ENCODE data around the gene PLCH1. TPM values are rescaled to one million over a fixed set of nuclear protein-coding genes. Genes with fewer than 3 reads are reported as not detected.

The PLCH1 gene
- total and polyA plus RNA-seq, 2 experiments from 2014 or later, result 2.7 to 6.2 TPM

DNA sequence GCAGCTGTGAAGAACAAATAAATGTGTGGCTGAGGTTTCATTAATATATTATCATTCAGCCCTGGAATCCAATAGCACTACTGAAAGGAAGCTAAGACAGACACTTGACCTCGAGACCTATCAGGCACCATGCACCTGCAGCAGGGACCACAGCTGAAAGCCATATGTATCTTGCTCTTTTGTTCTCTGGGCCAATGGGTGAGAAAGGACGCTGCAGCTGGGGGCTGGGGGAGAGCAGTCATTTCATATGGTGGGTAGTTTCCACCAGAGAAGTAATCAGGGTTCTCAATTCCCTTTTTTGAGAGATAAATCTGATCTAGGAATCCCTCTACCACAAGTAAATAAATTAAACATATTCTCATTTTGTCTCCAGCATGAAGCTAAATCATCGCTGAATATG, 225.8 kb downstream of the PLCH1 start:
- DNase-seq (ENCODE audit: low read depth in 1 of 2, low spot score in 1 of 2), result no peak
- H3K4me1 ChIP-seq (ENCODE audit: low read depth), result no peaks in the 10 kb centered on the region

DNA sequence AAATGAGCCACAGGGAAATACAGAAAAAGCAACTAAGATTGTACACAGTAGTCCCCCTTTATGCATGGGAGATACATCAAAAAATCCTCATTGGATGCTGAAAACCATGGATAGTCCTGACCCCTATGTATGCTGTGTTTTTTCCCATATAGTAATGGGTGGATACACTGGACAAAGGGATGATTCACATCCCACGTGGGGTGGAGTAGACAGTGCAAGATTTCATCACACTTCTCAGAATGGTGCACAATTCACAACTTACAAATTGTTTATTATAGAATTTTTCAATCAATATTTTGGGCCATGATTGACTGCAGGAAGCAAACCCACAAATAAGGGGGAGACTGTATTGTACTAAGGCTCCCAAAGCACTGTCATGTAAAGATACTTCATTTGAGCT, 227.0 kb downstream of the PLCH1 start:
- TF ChIP-seq, protein P1, sequence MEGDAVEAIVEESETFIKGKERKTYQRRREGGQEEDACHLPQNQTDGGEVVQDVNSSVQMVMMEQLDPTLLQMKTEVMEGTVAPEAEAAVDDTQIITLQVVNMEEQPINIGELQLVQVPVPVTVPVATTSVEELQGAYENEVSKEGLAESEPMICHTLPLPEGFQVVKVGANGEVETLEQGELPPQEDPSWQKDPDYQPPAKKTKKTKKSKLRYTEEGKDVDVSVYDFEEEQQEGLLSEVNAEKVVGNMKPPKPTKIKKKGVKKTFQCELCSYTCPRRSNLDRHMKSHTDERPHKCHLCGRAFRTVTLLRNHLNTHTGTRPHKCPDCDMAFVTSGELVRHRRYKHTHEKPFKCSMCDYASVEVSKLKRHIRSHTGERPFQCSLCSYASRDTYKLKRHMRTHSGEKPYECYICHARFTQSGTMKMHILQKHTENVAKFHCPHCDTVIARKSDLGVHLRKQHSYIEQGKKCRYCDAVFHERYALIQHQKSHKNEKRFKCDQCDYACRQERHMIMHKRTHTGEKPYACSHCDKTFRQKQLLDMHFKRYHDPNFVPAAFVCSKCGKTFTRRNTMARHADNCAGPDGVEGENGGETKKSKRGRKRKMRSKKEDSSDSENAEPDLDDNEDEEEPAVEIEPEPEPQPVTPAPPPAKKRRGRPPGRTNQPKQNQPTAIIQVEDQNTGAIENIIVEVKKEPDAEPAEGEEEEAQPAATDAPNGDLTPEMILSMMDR (IDR thresholded peaks at IDR 0.05; ENCODE audit: low read depth, low read length), result no peak
- DNase-seq (ENCODE audit: low read depth in 1 of 2, low spot score in 1 of 2), result no peak
- no peak overlapping the region for H3K4me3 ChIP-seq
- no peaks in the 10 kb centered on the region for H3K9me3 ChIP-seq (ENCODE audit: low read depth)
- no peaks in the 10 kb centered on the region for H3K27me3 ChIP-seq
- H3K27ac ChIP-seq, result no peak overlapping the region
- H3K4me1 ChIP-seq (ENCODE audit: low read depth), result no peaks in the 10 kb centered on the region
- no peaks in the 10 kb centered on the region for H3K36me3 ChIP-seq

More for the DNA sequence above, 225.8 kb downstream of the PLCH1 start:
- no peak overlapping the region for H3K27ac ChIP-seq
- TF ChIP-seq, protein P1 (IDR thresholded peaks at IDR 0.05; ENCODE audit: low read depth, low read length), result no peak
- H3K27me3 ChIP-seq, result no peaks in the 10 kb centered on the region
- no peak overlapping the region for H3K4me3 ChIP-seq
- no peaks in the 10 kb centered on the region for H3K9me3 ChIP-seq (ENCODE audit: low read depth)
- no peaks in the 10 kb centered on the region for H3K36me3 ChIP-seq

DNA sequence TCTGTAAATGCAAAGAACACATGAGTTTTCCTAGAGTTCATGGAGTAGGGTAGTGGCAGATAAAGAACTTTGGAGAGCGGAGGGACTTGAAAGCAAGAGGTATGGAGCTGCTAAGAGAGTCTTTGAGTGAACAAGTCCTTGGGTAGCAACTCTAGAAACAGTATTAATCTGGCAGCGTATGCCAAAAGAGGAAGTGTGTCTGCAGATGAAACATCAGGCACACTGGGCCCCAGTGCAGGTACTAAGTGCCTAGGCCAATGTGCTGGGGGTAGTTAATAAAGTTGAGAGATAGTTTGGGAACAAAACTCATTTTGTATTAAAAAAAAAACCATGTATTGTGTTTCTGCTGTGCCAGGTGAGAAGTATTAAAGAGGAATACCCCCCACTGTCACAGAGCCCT, 228.4 kb downstream of the PLCH1 start:
- H3K27ac ChIP-seq, result no peak overlapping the region
- H3K36me3 ChIP-seq, result no peaks in the 10 kb centered on the region
- H3K9me3 ChIP-seq (ENCODE audit: low read depth), result no peaks in the 10 kb centered on the region
- H3K4me1 ChIP-seq (ENCODE audit: low read depth), result no peaks in the 10 kb centered on the region
- no peak for DNase-seq (ENCODE audit: low read depth in 1 of 2, low spot score in 1 of 2)
- no peaks in the 10 kb centered on the region for H3K27me3 ChIP-seq
- TF ChIP-seq, protein P1 (IDR thresholded peaks at IDR 0.05; ENCODE audit: low read depth, low read length), result no peak
- H3K4me3 ChIP-seq, result no peak overlapping the region

- Histone ChIP-seq H3K9me3 (ENCODE audit: low read depth) (no peaks in the 10 kb centered on the region), H3K4me1 (ENCODE audit: low read depth) (no peaks in the 10 kb centered on the region), H3K27me3 (no peaks in the 10 kb centered on the region), H3K4me3 (no peak overlapping the region), H3K27ac (no peak overlapping the region), H3K36me3 (no peaks in the 10 kb centered on the region)
- DNase-seq (ENCODE audit: low read depth in 1 of 2, low spot score in 1 of 2), result no peak
- TF ChIP-seq, protein P1 (IDR thresholded peaks at IDR 0.05; ENCODE audit: low read depth, low read length), result no peak
Observed at GRCh38 chr3:155512867-155513261, 232.0 kb downstream of the PLCH1 start.

DNA sequence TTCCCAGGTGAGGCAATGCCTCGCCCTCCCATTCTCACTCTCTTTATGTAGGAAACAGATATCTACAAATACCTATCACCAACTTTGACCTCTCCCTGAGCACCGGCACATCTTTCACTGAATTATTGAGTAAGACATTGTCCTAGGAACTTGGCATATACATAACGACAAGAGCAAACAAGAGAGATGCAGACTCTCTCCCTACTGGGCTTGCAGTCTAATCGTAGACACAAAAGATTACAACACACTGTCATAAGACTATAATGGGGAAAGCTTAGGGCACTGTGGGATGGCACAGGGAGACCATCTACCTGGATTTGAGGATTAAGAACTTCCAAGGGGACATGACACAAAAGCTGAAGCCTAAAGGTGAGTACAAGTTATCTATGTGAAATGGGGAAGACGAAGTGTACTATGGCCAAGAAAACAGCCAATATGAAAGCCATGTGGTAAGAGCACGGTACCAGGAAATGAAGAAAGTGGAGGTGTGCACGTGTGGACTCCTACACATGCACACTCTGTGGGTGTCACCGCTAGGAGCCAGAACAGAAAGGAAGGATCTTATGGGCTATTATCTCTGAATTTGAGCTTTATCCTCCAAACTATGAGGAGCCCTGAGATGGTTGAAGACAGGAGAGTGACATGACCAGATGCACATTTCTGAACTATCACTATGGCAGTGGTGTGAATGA, 232.6 kb downstream of the PLCH1 start:
- DNase-seq (ENCODE audit: low read depth in 1 of 2, low spot score in 1 of 2), result no peak
- Histone ChIP-seq H3K27ac (no peak overlapping the region), H3K4me1 (ENCODE audit: low read depth) (no peaks in the 10 kb centered on the region), H3K36me3 (no peaks in the 10 kb centered on the region), H3K4me3 (no peak overlapping the region), H3K9me3 (ENCODE audit: low read depth) (no peaks in the 10 kb centered on the region), H3K27me3 (no peaks in the 10 kb centered on the region)
- TF ChIP-seq, protein P1 (IDR thresholded peaks at IDR 0.05; ENCODE audit: low read depth, low read length), result no peak
